HK-2 (cell line): ENCODE data around the gene MCF2L.

Source experiments
- DNase-seq: peaks from one replicate; pipeline ENCODE4 v3.0.0-alpha.2; 2018; ENCODE audit not compliant: unreplicated experiment

MCF2L gene

DNA sequence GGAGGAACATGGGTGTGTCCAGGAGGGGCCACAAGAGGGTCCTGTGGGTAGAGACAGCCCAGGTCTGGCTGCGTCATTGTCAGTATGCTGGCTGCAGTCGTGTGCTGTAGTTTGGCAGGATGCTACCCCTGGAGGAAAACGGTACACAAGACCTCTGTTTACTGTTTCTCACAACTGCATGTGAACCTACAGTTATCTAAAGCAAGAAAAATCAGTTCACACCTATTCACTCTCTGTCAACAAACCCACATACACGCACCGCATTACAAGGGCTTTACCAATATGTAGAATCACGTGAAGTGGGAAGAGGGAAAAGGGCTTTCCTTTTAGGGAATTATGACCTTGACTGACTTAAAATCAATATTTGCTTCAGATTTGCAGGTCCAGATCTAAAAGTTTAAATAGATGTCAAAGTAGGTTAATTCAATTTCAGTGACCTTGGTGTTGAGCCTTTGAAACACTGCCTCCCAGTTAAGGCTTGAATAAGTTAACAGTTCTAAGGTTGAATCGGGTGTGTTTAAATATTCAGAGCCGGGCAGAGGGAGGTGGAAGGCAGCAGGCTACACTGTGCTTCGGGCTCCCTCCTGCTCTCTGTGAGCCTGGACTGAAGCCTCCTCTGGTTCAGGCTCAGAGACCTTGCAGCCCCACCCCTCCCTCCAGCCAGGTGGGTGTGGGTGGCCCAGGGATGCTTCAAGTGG, 17.2 kb upstream of the MCF2L start:
- no peak for DNase-seq

GRCh38 chr13:112952759-112953551, 16.1 kb upstream of the MCF2L start:
- DNase-seq: no peak

DNA sequence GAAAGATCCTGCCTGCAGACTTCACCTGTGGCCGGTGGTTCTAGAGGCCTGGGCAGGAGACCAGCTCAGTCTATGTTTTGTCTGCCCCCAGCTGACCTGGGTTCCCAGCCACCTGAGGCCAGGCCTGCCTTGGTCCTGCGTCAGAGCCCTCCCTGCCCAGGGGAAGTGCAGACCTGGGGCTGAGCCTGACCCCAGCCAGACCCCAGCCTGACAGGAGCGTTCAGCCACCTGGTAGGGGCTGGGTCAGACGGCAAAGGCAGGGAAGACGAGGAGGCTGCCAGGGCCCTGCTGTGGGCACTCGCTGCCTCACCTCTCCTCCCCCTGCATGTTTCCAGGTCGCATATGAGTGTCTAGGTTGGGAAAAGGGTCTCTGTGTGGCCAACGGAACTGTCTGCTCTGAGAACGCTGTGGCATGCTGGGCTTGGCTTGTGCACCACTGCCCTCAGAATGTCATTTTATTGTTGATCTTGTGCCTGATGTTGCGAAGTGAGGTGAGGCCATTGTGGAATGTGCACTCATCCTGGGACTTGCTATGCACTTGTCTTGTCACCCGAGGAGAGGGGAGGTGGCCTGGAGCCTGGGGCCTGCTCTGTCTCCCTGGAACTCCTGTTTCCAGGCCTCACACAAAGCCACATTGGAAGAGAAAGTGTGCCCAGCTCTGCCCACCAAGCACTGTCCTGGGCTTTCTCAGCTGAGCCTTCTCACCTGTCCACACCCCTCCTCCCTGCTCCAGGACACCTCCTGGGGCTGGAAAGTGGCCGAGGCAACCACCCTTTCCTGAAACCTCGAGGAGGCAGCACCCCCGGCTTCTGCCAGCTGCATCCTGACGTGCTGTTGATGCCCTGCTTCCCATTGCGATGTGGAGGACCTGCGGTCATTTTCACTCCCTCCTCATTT, 15.2 kb upstream of the MCF2L start:
- no peak for DNase-seq

DNA sequence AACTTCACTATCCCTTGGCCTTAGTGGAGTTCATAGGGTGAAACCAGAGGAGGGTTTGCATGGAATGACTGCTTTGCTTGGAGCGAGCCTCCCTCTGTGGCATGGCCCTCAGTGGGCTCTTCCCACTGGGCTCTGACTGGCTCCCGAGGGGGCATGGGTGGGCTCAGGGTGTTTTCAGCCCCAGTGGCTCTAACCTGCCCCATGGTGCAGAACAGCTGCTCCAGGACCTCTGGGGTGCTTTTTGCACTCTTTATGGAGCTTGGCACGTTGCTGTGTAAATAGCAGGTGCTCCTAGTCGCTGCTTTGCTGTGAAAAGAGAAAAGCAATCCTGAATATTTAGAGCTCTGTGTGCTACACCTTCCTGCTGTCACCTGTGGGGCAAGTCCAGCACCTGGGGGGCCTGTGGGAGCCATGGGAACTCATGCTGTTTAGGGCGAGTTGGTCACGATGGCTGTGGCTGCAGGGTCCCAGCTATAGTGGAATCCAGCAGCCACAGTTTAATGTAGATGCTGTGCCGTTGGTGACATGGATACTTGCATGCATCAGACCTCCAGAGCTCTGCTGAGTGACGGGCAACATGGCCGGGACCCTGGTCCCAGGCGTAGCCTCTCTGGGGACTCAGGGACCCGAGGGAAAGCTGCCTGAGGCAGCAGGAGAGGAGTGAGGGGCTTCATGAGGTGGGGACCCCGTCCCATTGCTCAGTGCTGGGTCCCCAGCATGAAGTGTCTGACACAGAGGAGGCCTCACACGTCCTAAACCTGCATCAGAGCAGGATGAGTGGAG, 14.3 kb upstream of the MCF2L start:
- DNase-seq: no peak

GRCh38 chr13:112955271-112955937, 13.6 kb upstream of the MCF2L start:
- DNase-seq: no peak

- DNase-seq: no peak
These were observed 13.1 kb upstream of the MCF2L start for GRCh38 chr13:112955956-112956355.

DNA sequence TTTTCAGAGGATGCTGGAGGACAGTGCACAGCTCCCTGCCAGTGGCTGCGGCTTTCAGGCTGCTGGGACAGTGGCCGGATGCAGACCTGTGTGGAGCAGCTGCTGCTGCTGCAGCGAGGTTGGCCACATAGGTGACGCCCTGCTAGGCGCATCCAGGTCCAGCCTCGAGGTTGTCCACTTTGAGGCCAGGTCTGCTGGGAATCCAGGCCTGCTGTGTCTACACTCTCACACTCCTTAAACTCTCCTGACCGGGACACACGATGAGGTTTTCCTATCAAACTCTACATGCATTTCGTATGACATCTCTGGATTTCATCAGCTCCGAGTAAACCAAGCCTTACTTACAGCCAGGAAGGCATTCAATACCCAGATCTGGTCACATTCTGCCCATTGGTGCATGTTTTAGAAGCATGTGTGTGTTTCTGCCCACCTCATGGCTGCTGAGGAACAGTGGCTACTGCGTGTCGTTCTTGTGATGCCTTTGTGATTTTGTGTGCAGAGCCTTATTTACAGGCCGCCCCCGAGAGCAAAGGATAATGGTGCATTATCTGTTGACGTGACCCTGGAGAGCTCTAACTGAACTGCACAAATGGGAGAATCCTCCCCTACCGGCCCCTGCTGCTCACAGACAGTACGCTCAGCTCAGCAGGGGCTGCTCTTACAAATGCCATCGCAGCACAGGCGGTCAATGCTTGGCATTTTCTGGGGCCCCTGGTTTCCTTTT, 12.3 kb upstream of the MCF2L start:
- DNase-seq: no peak

GRCh38 chr13:112957295-112957677, 11.7 kb upstream of the MCF2L start:
- no peak for DNase-seq

DNA sequence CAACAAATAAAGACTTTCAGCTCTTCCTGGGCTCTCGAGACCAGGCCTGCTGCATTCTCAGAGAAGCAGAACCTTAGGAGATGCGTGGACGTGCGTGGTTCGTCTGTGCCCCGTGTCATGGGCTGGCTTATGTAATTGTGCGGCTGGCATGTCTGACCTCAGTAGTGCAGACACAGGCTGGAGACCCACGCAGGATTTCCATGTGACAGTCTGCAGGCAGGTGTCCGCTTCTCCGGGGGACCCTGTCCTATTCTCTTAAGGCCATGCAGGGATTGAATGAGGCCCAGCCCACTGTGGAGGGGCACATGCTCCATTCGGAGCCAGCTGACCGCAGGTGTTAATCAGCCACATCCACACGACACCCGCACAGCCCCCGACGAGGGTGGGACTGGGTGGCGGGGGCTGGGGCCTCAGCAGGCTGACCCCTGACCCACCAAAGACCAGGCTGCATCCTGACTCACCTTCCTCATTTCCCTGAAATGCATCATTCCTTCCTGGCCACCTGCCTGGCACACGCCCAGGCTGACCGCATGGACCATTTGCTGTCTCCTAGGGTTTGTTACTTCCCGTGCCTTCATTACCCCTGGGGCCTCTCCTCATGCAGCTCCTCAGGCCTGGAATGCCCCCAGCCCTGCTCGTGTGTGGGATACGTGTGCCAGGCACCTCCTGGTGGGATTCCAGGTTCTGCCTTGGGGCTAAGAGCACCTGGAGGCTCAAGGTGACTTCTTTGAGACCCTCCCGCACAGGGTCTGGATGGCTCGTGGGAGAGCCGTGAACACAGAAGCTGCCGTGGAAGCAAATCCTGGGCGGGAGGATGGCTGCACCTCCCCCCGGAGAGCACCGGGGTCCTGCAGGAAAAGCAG, 10.7 kb upstream of the MCF2L start:
- no peak for DNase-seq

DNA sequence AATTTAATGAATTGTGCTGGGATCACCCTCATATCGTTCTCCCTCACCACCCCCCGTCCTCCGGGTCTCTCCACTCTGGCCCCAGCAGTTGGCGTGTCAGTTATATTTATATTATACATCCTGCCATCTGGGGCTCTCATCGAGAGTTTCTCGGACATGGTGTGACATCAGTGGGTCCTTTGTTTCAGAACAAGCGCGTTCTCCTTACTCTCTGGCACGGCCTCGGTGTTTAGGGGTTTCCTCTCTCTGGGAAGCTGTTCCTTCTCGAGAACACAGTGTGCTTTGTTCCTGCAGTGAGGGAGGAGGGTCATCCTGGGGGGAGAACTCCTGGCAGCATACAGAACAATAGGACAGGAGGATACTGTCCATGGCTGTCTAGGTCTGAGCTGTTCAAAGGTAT, 9.8 kb upstream of the MCF2L start:
- no peak for DNase-seq

- no peak for DNase-seq
These were observed 9.1 kb upstream of the MCF2L start for GRCh38 chr13:112959701-112960542.

GRCh38 chr13:112960706-112961105, 8.3 kb upstream of the MCF2L start:
- no peak for DNase-seq

- DNase-seq: no peak
These were observed 7.3 kb upstream of the MCF2L start for GRCh38 chr13:112961457-112962369.

DNA sequence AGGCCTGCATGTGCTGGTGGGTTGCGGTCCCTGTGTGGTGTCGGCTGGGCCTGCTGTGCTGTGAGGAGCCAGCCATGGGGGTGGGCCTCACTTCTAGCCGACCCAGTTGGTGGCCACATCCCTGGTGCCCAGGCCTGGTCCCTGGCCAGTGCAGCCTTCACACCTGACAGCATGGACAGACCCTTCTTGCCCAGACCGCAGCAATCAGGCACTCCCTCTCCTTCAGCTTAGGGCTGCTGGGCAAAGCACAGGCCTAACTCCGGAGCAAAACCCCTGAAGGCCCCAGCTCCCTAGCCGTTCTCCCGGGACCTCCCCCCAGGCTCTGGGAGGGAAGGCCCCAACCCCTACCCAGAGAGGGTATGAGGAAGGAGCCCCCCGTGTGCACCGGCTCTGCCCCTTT, 6.6 kb upstream of the MCF2L start:
- DNase-seq: no peak

DNA sequence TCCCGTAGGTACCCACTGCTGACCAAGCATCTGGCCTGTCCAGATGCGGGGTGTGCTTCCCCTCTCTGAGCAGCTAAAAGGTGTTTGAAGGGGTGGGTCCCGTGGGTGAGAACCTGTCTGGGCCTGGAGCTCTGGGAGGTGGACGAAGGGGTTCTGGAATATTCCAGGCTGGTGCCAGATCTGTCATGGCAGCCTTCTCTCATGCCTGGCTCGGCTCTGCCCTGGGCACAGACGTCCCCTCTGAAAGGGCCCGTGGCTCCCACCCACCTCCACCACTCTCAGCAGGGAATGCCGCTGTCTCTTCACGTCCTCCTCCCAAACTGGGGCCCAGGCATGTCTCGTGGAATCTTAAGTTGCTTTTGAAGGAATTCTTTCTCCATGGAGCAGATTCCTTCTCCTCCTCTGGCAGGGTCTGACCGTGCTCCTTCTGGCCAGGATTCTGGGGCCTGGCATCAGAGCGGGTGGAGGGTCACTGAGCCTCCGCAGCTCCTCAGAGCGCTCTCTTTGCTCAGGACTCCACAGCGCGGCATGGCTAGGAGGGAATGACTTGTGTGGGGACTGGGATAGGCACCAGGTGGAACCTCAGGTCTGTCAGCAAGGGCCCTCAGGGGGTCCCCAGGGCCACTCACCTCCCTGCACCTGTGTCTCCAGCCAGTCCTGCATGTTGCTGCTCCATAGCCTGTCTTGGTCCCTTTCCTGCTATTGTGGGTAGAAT, 5.9 kb upstream of the MCF2L start:
- no peak for DNase-seq

GRCh38 chr13:112963641-112964040, 5.4 kb upstream of the MCF2L start:
- no peak for DNase-seq

DNA sequence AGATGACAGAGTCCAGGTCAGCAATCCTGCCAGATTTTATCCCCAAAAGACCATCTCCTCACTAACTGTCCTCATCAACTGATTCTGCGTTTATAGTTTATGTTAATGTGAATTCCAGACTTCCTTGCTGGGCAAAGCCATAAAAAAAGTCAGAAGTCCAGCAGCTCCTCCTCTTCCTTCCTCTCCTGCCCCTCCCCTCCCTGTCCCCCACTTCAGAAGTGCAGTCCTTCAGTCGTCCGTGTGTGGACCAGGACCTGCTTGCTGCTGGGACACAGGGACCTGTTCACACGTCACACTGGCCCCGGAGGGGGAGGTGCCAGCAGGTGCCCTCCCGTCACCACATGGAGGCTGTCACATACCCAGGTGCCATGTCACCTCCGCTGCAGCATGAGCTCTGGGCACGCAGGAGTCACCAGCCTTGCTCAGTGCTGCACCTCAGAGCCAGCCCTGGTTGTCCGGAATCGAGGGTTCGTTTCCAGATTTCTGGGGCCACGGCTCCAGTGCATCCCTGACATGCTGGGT, 4.0 kb upstream of the MCF2L start:
- DNase-seq: no peak
